Lung (tissue), 12 donors: ENCODE measurements around the gene SLC25A12. TPM values are rescaled to one million over a fixed set of nuclear protein-coding genes. Genes with fewer than 3 reads are reported as not detected.

Source experiments
- ATAC-seq: fragments of 200-7000 bp; cut with Tn5 transposase; one replicate; pipeline ENCODE4 v1.9.1; 2020; ENCODE audit warnings: moderate number of reproducible peaks; ENCODE audit not compliant: insufficient read depth, low FRiP score
- DNase-seq, 3 donors: peaks; one replicate each; pipeline ENCODE4 v3.0.0-alpha.2; 2013 to 2017
- H3K27ac ChIP-seq, 2 donors: one replicate each; pipeline ENCODE4 v1.5.1; 2013; ENCODE audit warnings: mild to moderate bottlenecking in 2 of 2, moderate library complexity in 2 of 2, control low read depth in 1 of 2, inconsistent platforms in 1 of 2, low read depth in 1 of 2, low read length in 1 of 2
- H3K27me3 ChIP-seq, 3 donors: one replicate each; pipeline ENCODE4 v1.5.1; 2013; ENCODE audit warnings: low read length in 2 of 3; ENCODE audit not compliant: control insufficient read depth in 3 of 3, insufficient read depth in 3 of 3
- H3K36me3 ChIP-seq, 4 donors: one replicate each; pipeline ENCODE4 v1.5.1; 2013; ENCODE audit warnings: low read length in 4 of 4, mild to moderate bottlenecking in 1 of 4, moderate library complexity in 1 of 4; ENCODE audit not compliant: control insufficient read depth in 4 of 4, insufficient read depth in 4 of 4
- H3K4me1 ChIP-seq, 5 donors: one replicate each; pipeline ENCODE4 v1.5.1; 2013; ENCODE audit warnings: low read length in 5 of 5, mild to moderate bottlenecking in 2 of 5, moderate library complexity in 1 of 5; ENCODE audit not compliant: control insufficient read depth in 5 of 5, insufficient read depth in 5 of 5
- H3K4me3 ChIP-seq: one replicate; pipeline ENCODE4 v1.5.1; 2013; ENCODE audit warnings: mild to moderate bottlenecking, control low read depth, moderate library complexity
- H3K9ac ChIP-seq, 2 donors: one replicate each; pipeline ENCODE4 v1.5.1; 2013; ENCODE audit warnings: low read length in 2 of 2, control low read depth in 1 of 2; ENCODE audit not compliant: insufficient read depth in 1 of 2
- H3K9me3 ChIP-seq, 4 donors: one replicate each; pipeline ENCODE4 v1.5.1; 2013; ENCODE audit warnings: low read length in 3 of 4, mild to moderate bottlenecking in 1 of 4, moderate library complexity in 1 of 4; ENCODE audit not compliant: control insufficient read depth in 4 of 4, insufficient read depth in 3 of 4
- CTCF ChIP-seq: IDR thresholded peaks from 2 replicates; pipeline ENCODE4 v1.5.1; 2012; ENCODE audit warnings: mild to moderate bottlenecking; ENCODE audit errors: control extremely low read depth, extremely low read depth
- WGBS, 2 donors: extraction: QIAGEN DNeasy Blood & Tissue Kit; methylation state at CpG; one replicate each; pipeline ENCODE4 v1.1.7; 2013; 5-methylcytosine and 5-hydroxymethylcytosine counted together
- polyA plus RNA-seq, 2 donors: library from polyadenylated mRNA; stranded (reverse); fragments of 200-250 nt; gene quantifications; one replicate each; pipeline ENCODE4 v1.2.1, GENCODE V29; 2013
- total RNA-seq, 2 donors: library from RNA; depleted of rRNA in 1 of 2; stranded (reverse); fragments of >200 nt in 1 of 2; gene quantifications; one replicate each; pipeline ENCODE4 v1.2.1, GENCODE V29; 2014 to 2021
- donor health status: control.
- donor health status: control.
- donor health status: Bipolar disorder and iron deficiency.
- donor health status: healthy.
- donor health status: DM: yes; HTN: yes; CAD: no.

The SLC25A12 gene
- total and polyA plus RNA-seq, 4 donors: 6.9 to 22.4 (median 14.2) TPM

GRCh38 chr2:171745141-171745540 is 148.9 kb downstream of the SLC25A12 start:
- no peak for DNase-seq
- WGBS, 2 donors: 81 to 82% methylated on average over 1 of the region's 1 CpG
- Histone ChIP-seq H3K9ac (no peak overlapping the region), H3K27me3 (no peaks in the 10 kb centered on the region), H3K36me3 (peaks cover 11 to 51% (median 22%) of the 10 kb centered on the region in 4 donors), H3K4me3 (no peak overlapping the region), H3K9me3 (no peaks in the 10 kb centered on the region), H3K27ac (no peak overlapping the region), H3K4me1 (no peaks in the 10 kb centered on the region)
- TF ChIP-seq CTCF: no peak
- no peak for ATAC-seq

- DNase-seq (no peak), ATAC-seq (no peak)
- Histone ChIP-seq H3K36me3 (peaks cover 15 to 55% (median 23%) of the 10 kb centered on the region in 4 donors), H3K9ac (no peak overlapping the region), H3K27ac (no peak overlapping the region), H3K9me3 (no peaks in the 10 kb centered on the region), H3K27me3 (no peaks in the 10 kb centered on the region), H3K4me1 (no peaks in the 10 kb centered on the region), H3K4me3 (no peak overlapping the region)
- TF ChIP-seq CTCF: no peak
- 83 to 94% methylated on average over 1 of the region's 1 CpG for WGBS, 2 donors
Observed at GRCh38 chr2:171742760-171743159, 151.3 kb downstream of the SLC25A12 start.

GRCh38 chr2:171741189-171741588 is 152.9 kb downstream of the SLC25A12 start:
- ATAC-seq (no peak), DNase-seq (no peak)
- Histone ChIP-seq H3K9me3 (no peaks in the 10 kb centered on the region), H3K4me1 (no peaks in the 10 kb centered on the region), H3K36me3 (peaks cover 18 to 63% (median 27%) of the 10 kb centered on the region in 4 donors), H3K9ac (no peak overlapping the region), H3K4me3 (no peak overlapping the region), H3K27ac (no peak overlapping the region), H3K27me3 (no peaks in the 10 kb centered on the region)
- 60 to 70% methylated on average over 2 of the region's 2 CpGs for WGBS, 2 donors
- no peak for TF ChIP-seq CTCF
